HTERT RPE-1 (cell line): ENCODE measurements around the gene ZNF654.
"Not testable (repeated sequence)": the region's sequence is repeated elsewhere in the genome, so short reads cannot be mapped to it uniquely, and the experiment has no call there.

Source experiments
- in situ Hi-C: fragments of 300-500 bp; cut with MboI; formaldehyde crosslinking; loops from 4 replicates; pipeline ENCODE4 v1.14.3; 2020; ENCODE audit warnings: low sequenced_read_pairs

ZNF654 gene

DNA sequence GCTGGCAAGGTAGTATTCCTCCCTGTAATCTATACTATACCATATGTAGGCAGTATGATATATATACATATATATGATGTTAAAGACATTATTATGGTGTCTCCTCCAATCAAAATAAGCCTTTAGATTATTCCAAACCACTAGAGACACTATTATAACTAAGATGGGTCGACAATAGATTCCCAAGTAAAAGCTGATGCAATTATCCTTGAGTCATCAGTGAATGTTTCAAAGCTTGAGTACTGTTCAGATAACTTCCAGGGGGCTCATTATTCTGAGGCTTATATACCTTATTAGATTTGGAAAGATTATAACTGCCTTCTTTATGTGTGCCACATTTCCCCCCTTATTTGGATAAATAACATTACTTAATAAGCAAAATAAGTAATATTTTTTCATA, 78.8 kb downstream of the ZNF654 start:
- in situ Hi-C loops, result no loop called here

DNA sequence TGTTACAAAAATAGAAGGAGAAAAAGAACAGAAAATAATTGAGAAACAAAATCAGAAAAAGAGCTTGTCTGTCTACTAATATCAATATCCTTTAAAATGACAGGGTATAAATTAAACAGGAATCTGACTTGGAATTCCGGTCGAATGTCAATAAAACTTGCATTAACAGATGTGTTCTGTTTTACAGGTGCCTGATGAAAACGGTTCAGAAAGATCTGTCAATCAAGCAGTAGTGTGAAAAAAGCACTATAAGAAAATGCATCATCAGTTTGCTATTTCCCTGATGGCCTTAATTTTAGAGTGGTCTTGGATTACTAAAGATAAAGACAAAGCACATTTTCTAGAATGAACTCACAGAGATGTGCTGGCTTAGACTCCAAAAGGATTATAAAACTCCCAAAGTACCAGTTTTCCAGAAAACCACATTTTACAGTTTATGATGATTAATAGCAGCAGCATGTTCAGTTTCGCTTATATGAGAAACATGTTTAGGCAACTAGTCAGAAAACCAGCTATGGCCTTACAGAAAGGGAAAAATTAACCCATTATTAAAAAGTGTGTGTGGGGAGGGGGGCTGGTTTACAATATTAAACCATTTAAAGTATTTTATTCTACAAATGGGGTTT, 82.5 kb downstream of the ZNF654 start:
- in situ Hi-C loops, result no loop called here

DNA sequence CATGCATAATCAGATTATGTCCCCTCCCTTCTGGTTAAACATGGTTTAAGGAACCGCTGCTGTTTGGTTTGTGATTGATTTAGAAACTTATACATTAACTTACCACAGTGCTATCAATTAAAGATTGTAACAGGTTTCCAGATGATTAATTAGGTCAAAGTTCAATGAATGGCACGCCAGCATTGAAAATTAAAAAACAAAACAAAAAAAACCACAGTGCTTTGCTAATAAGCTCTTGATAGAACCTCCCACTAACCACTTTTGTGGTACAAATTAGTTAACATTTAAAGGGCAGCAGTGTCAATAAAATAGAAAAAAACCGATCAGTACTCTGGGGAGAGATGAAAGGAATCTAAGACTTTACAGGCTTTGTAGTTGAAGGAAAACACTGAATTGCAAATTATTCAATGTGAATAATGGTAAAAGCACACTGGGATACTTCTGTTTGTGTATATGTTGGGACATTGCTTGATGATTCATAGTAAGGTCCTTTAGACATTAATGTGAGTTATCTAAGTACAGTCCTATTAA, 83.1 kb downstream of the ZNF654 start:
- in situ Hi-C loops, result no loop called here

DNA sequence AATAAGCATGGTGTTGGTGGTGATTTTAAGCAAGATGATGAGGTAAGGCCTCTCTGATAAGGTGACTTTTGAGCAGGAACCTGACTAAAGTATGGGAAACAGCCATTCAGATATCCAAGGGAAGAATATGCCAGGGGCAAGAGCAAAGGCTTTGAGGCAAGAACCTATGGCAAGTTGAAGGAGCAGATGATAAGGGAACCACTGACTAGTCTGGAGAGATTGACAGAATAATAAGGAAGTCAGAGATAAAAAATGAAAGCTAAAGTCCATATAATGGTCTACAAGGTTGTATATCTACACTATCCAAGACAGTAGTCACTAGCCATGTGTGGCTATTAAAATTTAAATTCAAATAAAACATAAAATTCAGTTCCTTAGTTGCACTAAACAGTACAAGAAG, 88.2 kb downstream of the ZNF654 start:
- in situ Hi-C loops, result no loop called here

DNA sequence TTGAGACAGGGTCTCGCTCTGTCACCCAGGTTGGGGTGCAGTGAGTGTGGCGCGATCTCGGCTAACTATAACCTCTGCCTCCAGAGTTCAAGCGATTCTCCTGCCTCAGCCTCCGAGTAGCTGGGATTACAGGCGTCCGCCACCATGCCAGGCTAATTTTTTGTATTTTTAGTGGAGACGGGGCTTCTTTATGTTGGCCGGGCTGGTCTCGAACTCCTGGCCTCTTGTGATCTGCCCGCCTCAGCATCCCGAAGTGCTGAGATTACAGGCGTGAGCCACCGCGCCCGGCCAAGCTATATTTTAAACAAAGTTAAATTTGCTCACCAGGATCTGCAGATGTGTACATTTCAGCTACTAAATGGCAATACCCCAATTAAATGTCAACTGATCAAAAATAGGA, 89.6 kb downstream of the ZNF654 start:
- in situ Hi-C loops, result no loop called here

DNA sequence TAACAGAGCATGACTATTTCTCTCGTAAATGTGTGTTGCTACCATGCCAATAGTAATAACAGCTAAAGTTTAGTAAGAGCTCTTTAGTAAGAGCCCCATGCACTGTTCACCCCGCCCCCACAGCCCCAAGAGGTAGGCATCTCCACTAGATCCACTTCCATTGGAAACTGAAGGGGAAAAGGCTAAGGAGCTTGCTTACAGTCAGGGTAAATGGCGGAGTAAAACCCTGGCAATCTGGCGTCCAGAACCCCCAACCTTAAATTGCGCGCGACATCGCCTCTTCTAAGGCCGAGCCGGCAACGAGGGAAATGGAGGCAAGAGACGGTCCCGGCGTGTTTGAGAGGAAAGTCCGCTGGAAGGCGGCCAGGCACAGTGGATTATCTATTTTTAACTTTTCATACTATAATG, 90.0 kb downstream of the ZNF654 start:
- in situ Hi-C loops, result no loop called here

DNA sequence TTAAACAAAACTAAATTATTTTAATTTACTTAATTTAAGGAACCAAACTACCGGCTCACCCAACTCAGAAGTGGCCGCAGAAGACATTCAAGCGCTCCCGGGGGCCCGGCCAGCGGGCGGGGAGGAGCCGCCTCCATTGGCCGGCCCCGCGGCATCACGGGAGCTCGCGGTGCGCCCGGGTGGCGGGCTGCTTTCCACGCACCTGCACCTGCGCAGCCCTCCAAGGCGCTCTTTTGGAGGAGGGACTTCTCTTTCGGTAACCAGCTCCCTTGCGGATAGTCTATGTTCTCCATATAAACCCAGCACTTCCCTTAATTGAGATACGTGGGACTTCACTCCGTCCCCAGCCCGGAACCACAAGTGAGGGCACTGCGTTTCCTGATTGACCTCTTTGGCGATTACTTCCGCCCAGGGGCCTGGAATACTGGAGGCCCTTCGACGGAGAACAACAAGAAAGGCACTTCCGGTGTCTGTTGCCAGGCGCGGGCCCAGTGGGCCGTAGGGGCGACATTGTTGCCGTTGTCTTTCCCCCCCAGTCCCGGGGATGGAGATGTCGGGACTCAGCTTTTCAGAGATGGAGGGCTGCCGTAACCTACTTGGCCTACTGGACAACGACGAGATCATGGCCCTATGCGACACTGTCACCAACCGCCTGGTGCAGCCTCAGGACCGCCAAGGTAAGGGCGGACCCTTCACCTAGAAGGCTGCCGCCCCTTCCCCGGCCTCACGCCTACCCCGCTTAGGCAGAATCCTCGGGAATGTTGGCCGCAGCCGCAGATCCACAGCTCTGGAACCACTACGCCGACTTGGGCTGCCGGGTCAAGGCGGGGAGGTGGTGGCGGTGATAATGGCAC, 90.7 kb downstream of the ZNF654 start, which contains the start of gene C3orf38:
C3orf38 (plus strand) TSS at position 451 of the 854 bp plus-strand sequence; CDS start at position 545, 94 bp downstream.
- in situ Hi-C loops, result no loop called here

DNA sequence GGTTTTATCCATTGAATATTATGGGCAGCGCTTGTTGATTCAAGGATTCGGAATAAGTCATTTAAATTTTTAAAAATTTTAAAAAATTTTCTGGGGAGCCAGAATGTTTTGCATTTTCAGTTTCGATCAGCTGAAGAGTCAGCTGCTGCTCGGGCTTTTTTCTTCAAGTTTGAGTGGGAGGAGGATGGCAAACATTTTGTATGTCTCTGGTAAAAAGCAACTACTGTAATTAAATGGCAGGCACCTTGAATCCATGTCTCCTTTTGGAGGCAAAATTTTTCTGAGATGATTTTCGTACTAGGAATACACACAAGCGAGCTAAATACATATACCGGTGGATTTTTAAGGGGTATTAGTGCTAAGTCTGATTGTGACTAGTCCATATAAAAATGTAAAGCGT, 91.3 kb downstream of the ZNF654 start:
- in situ Hi-C loops, result no loop called here

DNA sequence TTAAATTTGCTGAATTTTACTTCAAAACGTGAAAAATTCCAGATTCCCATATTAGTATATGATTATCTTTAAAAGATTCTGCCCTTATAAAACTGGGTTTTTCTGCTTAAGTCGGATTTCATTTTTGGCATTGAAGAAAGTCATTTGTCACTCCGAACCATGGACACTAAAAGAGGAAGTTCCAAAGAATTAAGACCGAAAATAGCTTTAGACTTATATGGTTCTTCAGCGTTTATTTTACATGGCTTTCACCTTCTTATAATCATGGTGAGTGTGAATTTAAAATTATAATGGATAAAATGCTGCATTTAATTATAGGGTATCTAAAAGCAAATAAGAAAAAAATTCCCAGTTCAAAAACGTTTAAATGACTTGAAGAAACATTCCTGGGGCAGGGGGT, 91.8 kb downstream of the ZNF654 start:
- in situ Hi-C loops, result no loop called here

DNA sequence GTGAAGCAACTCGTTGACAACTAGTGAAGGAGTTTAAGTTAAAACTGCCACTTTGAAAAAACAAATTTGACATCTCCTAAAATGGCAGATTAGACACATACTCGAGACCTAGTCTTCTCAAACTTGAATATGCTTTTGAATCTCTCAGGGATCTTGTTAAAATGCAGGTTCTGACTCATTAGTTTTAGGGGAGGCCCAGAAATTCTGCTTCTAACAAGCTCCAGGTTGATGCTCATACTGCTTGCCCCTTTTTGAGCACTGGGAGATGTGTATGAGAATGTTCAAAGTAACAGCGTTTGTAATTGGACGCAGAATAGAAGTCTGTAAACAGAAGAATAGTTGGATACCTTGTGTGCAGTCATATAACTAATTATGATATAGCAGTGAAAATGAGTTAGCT, 92.3 kb downstream of the ZNF654 start:
- in situ Hi-C loops, result no loop called here

DNA sequence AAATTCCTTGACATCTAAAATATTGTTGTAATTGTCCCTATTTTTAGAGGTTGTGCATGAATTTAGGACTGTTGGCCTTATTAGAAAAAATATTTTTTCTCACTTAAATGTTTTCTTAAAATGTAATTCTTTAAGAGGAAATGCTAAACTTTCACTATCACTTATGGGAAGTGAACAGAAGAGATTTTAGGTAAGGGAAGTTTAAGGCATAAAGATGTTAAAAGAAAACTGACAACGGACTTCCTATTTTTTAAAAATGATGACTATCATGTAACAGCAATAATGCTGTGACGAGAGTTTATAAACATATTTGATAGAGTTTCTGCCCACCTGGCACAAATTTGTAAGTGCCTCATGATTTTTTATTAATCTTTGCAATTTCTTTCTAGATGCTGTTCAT, 93.8 kb downstream of the ZNF654 start:
- in situ Hi-C loops, result no loop called here

DNA sequence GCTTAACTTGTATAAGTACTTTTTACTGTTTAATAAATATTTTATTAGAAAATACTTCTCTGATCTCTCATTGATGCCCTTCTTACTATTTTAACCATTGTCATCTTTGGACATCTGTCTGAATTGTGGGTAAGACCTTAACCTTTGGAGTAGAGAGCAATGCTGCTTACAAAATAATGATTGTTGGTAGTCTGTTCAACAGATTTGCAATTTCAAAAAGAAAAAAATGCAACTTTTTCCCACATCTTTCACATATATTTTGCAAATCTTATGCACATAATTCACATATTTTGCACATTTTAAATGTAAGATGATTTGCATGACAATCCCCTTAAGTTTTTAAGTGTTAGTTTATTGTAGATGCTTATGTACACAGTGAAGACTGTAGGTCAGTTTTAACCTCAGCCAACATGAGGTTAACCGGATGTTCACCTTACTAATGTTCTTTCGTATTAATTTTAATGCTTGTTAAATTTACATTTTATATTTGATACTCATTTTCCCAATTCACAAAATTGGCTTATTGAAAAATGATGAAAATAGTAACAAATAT, 107.4 kb downstream of the ZNF654 start:
- in situ Hi-C loops, result no loop called here

DNA sequence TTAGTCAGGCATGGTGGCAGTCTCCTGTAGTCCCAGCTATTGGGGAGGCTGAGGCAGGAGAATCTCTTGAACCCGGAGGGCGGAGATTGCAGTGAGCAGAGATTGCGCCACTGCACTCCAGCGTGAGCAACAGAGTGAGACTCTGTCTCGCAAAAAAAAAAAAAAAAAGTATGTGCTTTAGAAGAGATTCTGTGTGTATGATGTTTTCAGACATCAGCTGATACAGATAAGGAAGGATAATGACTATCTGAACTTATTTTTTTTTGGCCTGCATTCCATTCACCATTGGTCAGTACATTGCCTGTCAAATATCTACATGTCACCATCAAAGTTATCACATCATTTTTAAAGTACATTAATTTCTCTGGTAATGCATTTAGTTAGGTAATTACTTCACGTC, 108.1 kb downstream of the ZNF654 start:
- in situ Hi-C loops, result no loop called here

DNA sequence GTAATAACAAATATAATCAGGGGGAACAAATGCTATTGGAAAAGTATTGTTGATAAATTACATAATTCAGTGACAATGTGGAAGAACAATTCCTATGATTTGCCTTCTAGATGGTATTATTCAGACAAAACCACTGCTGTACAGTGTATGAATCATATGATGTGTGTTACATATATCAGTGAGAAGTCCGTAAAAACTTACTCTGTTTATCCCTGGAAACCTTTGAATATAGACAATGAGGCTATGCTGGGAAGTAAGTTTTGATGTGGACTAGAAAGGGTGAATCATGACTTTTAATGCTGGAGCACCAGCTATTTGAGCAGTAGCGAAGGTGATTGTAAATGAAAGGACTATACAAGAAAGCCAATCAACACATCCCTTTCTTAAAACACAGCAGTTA, 108.6 kb downstream of the ZNF654 start:
- in situ Hi-C loops, result no loop called here

DNA sequence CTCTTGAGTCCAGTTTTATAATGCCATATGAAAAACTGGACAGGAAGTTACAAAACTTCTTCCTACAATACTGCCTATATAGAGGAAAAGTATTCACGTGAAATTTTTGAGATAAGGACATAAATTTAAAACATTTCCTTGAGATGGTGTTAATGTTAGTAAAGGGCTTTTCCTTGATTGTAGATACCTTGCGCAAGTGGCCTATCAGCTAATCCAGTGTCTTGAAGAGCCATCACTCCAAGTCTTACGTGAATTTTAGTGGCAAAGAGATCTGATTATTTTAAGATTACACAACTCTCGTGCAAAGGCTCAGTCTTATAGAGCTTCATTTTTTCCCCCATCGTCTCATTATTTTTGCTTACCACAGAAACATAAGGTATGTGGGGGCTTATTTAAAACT, 109.1 kb downstream of the ZNF654 start:
- in situ Hi-C loops, result no loop called here

DNA sequence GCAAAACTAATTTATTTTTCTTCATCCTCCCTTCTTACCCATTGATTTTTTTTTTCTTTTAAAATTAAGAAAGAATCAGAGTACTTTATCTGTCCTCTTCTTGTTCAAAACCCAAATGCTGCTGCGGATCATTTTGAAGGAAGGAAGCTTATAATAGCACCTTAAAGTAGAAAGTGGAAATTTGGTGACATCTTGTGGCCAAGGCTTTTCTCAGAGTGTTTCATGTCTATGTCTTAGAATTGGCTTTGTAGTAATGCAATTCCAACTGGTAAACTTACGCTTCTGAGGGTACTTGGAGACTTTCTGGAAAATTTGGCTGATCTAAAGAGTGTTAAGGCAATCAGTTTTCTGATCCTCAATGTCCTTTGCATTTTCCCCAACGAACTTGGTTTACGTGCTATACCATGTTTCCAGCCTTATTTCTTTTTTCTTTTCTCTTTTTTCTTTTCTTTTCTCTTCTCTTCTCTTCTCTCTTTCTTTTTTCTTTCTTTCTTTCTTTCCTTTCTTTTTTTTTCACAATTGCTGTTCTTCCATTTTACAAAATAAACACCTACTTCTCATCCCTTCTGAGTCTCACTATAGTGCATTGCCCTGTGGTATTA, 121.4 kb downstream of the ZNF654 start:
- in situ Hi-C loops, result no loop called here

DNA sequence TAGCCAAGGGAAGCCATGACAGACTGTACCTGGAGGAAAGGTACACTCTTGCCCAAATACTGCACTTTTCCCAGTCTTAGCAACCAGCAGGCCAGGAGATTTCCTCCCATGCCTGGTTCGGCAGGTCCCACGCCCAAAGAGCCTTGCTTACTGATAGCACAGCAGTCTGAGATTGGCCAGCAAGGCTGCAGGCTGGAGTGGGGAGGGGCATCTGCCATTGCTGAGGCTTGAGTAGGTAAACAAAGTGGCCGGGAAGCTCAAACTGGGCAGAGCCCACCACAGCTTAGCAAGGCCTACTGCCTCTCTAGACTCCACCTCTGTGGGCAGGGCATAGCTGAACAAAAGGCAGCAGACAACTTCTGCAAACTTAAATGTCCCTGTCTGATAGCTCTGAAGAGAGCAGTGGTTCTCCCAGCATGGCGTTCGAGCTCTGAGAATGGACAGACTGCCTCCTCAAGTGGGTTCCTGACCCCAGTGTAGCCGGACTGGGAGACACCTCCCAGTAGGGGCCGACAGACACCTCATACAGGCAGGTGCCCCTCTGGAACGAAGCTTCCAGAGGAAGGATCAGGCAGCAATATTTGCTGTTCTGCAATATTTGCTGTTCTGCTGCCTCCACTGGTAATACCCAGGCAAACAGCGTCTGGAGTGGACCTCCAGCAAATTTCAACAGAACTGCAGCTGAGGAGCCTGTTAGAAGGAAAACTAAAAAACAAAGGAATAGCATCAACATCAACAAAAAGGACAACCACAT, 123.3 kb downstream of the ZNF654 start:
- in situ Hi-C loops, result not testable (repeated sequence)

DNA sequence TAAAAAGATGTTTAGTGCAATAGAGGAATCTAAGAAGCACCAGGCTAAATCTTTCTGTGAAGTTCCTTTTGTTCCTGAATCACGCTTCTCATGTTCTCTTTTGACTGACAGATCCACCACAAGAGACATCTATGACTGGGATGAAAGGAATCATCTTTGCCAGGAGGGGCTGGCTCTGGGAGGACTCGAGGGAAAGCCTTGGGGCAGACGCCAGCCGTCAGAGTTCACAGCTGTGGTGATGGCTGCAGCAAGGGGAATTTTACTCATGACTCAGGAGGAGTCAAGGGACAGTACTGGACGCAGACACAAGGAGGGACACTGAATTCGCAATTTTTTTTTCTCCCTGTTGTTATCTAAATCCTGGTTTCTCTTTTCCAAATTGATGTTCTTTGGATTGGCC, 129.4 kb downstream of the ZNF654 start:
- in situ Hi-C loops, result no loop called here

DNA sequence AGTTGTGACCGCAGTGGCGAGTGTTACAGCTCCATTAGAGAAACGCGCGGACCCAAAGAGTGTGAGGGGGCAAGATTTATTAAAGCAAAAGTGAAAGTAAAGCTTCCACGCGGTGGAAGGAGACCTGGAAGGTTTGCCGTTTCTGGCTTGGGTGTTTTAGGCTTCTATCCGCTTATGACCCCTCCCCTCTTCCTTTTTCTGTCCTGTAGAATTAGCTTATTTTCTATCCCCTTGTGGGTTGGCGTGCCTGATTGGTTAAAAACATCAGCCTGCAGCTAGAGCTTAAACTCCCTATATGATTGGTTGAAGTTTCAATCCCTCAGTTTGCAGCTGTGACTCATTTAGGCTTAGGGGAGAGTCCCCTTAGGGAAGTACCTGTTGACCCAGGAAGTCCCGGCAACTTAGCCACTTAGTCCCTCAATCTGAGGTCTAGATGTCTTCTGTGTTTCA, 130.3 kb downstream of the ZNF654 start:
- in situ Hi-C loops, result no loop called here

DNA sequence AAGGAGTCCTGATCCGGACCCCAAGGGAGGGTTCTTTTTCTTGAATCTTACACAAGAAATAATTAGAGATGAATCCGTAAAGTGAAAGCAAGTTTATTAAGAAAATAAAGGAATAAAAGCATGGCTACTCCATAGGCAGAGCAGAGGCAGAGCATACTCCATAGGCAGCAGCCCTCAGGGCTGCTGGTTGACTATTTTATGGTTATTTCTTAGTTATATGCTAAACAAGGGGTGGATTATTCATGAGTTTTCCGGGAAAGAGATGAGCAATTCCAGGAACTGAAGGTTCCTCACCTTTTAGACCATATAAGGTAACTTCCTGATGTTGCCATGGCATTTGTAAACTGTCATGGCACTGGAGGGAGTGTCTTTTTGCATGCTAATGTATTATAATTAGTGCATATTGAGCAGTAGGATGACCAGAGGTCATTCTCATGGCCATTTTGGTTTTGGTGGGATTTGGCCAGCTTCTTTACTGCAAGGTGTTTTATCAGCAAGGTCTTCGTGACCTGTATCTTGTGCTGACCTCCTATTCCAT, 132.9 kb downstream of the ZNF654 start:
- in situ Hi-C loops, result no loop called here
